Fibroblast of skin of left quadriceps (primary cell): ENCODE measurements around the gene NAPEPLD.
"Not testable (repeated sequence)": the region's sequence is repeated elsewhere in the genome, so short reads cannot be mapped to it uniquely, and the experiment has no call there.

ENCODE experiments used
- DNase-seq, 2 experiments: peaks; one replicate each; pipeline ENCODE4 v3.0.0-alpha.2; 2013; ENCODE audit warnings: low read depth in 2 of 2

NAPEPLD gene

DNA sequence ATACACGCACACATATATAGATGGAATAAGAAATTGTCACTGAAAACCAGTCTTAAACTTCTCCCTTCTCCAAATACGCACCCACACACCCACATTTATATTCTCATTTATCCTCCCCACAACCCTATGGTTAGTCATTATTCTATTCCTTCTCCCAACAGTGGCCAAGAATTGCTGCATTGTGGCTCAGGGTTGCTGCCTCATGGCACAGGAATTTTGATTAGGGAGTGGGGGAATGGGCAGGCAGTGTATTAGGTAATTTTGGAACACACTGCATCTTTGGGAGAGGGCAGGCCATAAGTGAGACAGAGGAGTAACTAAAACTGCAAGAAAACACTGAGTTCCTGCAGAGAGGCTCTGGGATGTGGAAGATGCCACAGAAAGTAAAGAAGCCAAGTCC lies 35.7 kb downstream of the NAPEPLD start:
- peak; percentile 84 for DNase-seq

DNA sequence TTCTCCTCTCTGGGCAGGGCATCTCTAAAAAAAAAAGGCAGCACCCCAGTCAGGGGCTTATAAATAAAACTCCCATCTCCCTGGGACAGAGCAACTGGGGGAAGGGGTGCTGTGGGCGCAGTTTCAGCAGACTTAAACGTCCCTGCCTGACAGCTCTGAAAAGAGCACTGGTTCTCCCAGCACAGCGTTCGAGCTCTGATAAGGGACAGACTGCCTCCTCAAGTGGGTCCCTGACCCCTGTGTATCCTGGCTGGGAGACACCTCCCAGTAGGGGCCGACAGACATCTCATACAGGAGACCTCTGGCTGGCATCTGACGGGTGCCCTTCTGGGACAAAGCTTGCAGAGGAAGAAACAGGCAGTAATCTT lies 42.2 kb downstream of the NAPEPLD start:
- DNase-seq = not testable (repeated sequence)

DNA sequence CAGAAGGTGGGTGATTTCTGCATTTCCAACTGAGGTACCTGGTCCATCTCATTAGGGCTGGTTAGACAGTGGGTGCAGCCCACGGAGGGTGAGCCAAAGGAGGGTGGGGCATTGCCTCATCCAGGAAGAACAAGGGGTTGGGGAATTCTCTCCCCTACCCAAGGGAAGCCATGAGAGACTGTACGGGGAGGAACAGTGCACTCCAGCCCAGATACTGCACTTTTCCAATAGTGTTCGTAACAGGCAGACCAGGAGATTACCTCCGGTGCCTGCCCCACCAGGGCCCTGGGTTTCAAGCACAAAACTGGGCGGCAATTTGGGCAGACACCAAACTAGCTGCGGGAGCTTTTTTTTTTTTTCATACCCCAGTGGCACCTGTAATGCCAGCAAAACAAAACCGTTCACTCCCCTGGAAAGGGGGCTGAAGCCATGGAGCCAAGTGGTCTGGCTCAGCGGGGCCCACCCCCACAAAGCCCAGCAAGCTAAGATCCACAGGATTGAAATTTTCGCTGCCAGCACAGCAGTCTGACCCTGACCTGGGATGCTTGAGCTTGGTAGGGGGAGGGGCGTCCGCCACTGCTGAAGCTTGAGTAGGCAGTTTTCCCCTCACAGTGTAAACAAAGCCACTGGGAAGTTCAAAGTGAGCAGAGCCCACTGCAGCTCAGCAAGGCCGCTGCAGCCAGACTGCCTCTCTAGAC lies 42.7 kb downstream of the NAPEPLD start:
- DNase-seq = no peak

DNA sequence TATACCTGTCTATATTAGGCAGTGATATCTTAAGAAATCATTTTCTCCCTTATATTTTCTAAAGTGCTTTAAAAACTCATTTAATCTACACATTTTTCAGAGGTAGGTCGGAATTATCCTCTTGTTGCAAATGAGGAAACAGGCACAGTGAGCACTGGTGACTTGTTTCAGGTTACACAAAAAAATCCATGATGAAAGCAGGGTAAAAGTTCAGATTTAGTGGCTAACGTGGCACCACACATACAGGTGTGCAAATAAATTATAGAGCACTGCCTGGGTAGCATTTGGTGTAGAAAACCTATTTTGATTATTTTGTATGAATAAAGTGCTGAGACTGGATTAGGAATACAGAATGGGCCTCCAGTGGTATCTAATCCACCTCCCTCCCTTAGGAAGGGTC lies 47.4 kb downstream of the NAPEPLD start:
- no peak for DNase-seq

DNA sequence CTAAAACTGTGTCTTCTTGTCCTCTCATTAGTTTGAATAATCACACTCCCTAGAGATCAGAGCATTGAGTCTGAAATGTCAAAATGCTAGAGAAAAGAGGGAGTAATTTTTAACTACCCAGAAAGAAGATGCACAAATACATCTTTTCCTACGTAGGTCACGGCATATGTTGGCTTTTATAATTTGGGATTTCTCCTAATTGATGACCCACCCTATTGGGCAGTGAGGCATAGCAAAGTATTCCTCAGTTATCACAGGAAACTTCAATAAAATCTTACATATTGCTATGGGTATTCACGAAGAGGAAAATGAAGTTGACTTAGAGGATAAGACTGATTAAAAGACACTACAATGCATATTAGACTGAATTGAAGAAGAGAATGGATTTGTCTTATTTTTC lies 48.6 kb downstream of the NAPEPLD start:
- no peak for DNase-seq

DNA sequence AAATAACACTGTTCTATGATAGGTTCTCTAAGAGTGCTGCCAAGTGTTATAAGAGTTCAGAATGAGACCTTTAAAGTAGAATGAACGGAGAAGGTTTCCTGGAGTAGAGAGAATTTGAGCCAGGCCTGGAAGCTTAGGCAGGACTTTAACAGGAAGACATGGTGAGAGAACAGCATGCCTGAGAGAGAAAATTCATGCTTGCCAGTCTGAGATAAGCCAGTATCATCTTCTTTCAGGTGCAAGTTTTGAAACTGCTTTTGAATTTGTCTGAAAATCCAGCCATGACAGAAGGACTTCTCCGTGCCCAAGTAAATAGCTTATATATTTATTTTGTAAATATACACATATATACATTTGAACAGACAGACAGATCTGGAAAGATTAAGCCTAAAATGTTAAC lies 51.9 kb downstream of the NAPEPLD start:
- no peak for DNase-seq

DNA sequence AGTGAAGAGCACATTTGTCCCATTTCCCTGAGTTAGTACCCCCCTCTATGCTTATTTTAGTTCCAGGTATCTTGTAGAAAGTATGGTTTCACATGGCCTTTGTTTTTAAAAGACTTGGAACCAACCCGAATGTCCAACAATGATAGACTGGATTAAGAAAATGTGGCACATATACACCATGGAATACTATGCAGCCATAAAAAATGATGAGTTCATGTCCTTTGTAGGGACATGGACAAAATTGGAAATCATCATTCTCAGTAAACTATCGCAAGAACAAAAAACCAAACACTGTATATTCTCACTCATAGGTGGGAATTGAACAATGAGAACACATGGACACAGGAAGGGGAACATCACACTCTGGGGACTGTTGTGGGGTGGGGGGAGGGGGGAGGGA lies 53.3 kb downstream of the NAPEPLD start:
- not testable (repeated sequence) for DNase-seq

DNA sequence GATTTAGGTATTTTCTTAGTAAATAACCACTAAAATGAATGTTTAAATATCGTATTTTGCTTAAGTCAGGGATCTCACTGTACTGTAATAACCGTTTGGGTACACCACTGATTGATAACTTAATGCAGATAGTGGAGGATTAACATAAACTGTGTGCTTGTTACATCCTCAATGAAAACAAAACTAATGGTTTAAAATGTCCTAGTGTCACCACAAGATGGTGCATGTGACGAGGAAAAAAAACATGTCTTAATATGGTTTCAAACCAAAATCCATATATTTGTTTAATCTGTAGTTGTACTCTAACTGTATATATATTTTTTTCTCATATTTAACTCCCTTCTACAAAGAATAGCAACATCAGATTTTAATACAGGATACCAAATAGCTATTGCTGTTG lies 54.8 kb downstream of the NAPEPLD start:
- no peak for DNase-seq

DNA sequence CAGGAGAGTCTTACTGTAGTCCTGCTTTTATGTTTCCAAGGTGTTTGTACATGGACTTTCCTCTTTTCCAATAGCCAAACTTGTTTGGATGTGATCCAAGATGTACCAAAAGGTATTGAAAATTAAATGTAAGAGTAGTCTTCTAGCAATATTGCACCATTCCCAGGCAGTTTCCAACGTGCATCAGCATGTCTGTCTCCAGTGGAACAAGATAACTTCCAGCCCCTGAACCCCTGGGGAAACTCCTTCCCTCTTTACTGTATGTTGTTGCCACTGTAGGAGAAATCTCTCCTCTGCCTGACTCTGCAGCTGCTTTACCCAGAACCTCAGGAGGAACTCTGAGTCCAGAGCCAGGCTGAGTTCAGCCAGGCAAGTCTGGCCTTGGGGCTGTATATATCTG lies 55.5 kb downstream of the NAPEPLD start:
- DNase-seq = no peak

DNA sequence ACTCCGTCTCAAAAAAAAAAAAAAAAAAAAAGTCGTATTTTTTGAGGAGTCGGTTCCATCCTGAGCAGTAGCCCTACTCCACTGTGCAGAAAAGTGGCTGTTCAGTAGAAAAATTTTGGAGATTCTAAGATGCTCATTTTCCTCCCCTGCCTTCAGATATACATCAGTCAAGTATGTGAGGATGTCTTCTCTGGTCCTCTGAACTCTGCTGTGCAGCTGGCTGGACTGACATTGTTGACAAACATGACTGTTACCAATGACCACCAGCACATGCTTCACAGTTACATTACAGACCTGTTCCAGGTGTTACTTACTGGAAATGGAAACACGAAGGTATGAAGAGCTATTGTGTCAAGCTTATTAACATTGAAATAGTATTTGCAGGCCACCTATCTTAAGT lies 56.6 kb downstream of the NAPEPLD start:
- DNase-seq = not testable (repeated sequence)

DNA sequence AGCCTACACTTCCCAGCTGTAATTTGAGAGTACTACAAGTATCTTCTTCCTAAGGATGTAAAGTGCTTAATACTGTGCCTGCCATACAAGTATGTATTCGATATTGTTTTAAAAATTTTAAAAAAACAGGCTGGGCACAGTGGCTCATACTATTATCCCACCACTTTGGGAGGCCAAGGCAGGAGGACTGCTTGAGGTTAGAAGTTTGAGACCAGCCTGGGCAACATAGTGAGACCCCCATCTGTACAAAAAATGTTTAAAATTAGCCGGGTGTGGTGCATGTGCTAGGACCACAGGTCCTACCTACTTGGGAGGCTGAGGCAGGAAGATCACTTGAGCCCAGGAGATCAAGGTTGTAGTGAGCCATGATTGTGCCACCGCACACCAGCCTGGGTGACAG lies 65.7 kb downstream of the NAPEPLD start:
- DNase-seq = no peak

DNA sequence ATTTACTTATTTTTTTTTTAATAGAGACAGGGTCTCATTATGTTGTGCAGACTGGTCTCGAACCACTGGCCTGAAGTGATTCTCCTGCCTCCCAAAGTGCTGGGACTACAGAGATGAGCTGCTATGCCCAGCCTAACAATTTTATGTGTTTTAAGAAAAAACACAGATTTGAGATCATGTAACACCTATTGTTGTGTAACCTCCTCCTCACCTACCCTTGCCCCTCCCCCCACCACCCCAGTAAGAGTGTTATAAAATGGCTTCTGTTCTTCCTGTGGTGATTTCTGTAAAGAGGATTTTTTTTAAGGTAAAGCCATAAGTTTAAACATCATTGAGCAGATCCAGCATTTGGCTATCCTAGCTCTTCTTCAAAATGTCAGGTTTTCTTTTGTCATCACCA lies 66.4 kb downstream of the NAPEPLD start:
- DNase-seq = no peak

DNA sequence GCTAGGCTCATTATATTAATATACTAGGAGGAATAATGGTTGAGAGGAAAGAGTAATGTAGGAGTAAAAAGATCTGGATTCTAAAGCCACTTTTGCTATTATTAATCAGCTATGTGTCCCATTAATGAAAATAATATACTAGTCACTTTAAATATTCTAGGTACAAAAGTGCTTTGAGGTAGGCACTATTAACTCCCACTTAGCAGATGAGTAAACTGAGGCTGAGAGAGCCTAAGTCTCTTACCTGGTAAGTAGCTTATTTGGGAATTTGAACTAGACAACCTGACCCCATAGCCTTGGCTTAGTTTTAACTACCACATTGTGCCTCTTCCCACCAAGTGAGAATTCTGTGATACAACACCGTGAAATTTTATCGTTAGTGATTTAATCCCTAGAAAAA lies 68.0 kb downstream of the NAPEPLD start:
- no peak for DNase-seq

DNA sequence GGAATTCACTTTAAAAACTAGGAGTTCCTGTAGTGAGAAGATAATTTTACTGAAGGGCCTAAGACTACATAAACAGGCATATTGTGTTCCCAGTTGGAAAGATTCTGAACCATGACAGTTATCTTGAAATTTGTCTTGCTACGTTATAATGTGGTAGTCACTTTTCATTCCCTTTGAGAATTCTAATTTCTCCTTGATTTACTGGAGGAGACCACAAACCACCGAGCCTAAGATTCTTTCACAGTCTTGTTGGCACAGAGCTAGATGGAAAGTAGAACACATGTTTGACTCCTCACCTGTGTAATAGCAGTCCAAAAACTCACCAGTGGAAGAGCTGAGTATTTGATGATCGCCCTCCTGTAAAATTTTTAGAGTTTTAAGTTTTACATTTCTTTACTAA lies 69.1 kb downstream of the NAPEPLD start:
- no peak for DNase-seq

DNA sequence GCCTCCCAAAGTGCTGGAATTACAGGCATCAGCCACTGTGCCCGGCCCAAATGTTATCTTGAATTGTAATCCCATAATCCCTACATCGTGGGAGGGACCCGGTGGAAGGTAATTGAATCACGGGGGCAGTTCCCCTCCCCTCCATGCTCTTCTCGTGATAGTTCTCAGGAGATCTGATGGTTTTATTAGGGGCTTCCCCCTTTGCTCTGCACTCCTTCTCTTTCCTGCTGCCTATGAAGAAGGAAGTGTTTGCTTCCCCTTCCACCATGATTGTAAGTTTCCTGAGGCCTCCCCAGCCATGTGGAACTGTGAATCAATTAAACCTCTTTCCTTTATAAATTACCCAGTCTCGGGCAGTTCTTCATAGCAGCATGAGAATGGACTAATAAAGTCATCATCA lies 70.7 kb downstream of the NAPEPLD start:
- not testable (repeated sequence) for DNase-seq

DNA sequence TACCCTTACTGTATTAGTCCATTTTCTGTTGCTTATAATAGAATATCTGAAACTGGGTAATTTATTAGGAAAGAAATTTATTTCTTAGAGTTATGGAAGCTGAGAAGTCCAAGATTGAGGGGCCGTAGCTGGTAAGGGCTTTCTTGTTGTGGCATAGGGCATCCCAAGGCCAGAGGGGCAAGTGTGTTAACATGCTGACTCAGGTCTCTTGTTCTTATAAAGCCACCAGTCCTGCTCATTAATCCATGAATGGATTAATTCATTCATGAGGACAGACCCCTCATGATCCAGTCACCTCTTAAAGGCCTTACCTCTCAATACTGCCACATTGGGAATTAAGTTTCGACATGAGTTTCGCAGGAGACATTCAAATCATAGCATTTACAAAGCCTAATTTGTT lies 71.6 kb downstream of the NAPEPLD start:
- DNase-seq = no peak

DNA sequence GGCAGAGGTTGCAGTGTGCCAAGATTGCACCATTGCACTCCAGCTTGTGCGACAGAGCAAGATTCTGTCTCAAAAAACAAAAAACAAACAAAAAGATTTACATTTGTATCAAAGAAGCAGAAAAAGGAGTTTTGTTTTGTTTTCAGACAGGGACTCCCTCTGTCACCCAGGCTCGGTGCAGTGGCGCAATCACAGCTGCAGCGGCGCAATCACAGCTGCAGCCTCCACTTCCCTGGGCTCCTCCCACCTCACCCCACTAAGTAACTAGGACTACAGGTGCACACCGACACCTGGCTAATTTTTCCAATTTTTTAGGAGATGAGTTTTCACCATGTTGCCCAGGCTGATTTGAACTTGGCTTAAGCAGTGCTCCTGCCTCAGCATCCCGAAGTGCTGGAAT lies 72.1 kb downstream of the NAPEPLD start:
- no peak for DNase-seq

DNA sequence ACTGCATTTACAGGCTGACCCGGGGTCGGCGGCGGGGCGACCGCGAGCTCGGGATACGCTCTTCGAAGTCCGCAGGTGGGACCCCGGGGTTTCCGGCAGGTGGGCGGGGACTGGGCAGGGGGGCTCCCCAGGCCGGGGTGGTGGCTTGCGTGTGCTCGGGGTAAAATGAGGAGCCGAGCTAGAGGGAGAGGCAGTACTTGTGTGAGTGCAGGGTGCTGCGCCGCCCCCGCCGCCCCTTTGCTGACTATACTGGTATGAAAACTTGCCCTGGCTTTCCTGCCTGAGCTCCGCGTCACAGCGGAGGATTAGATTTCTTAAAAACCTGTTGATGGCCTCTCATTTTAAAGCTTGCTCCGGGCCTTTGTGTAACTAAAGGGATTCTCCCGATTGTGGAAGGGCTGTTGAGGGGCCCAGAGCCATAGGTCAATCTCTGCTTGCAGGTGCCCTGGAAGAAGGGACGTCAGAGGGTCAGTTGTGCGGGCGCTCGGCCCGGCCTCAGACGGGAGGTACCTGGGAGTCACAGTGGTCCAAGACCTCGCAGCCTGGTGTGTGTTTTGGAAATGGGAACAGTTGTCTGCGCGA lies 73.5 kb downstream of the NAPEPLD start:
- DNase-seq = no peak

DNA sequence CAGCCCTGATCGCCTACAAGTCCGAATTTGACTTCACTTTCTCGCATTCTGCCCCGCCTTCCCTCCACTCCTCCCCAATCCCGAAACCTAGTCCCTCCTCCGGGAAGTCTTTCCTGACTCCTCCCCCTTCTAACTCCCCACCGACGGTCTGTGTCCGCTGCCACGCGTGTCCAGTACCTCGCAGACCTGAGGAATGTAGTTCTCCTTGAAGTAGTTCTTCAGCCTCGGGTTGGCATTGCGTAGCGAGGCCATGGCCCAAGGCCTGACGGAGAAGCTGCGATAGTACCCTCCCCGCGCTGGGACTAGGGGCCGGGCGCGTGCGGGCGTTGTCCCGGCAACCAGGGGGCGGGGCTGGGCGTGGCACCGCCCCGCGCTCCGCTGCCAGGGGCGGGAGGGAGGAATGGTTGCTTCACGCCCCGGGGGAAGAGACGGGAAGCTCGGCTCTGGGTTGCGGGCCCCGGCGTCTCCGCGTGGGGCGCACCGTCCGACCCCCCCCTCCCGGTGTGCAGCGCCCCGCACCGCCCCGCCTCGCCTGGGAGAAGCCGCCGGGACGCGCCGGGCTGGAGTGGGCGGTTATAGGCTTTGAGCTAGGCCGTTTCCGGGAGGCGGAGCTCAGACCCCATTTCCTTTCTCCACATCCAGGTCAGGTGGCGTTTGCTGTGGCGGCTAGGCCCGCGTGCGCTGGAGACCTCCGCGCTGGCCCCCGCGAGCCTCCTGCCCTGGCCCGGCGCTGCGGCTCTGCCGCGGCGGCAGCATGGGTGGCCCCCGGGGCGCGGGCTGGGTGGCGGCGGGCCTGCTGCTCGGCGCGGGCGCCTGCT lies 74.2 kb downstream of the NAPEPLD start, which contains the start of the genes ARMC10 and FBXL13:
Gene ARMC10 (plus strand): TSS at position 622 of the 818 bp plus-strand sequence. CDS start 133 bp downstream, at position 755.
Gene FBXL13 (minus strand): TSS at position 278 of the 818 bp plus-strand sequence.
- DNase-seq = peak; percentile 67 to 75

DNA sequence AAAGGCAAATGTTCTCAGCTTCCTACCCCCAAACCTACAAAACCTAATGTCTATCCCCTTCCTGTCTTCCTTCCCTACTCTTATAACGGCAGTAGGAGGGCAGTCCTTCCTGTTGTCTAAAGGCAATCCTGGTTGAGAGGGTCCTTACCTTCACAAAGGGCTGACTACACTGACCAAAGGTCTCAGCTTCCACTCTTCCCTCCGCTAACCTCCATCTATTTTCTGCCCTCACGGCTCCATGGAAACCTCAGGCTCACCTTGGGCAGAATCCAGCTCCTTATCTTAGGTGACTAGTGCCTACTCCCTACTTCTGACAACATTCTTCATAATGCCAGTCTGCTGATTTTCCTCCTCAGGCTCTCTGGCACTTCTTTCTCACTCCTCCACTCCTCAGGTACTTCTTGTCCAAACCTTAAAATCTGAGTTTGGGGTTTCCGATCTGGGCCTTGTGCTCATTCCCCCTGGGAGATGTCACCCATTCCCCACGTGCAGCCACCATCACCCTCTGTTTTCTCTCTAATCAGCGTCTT lies 74.8 kb downstream of the NAPEPLD start:
- no peak for DNase-seq

DNA sequence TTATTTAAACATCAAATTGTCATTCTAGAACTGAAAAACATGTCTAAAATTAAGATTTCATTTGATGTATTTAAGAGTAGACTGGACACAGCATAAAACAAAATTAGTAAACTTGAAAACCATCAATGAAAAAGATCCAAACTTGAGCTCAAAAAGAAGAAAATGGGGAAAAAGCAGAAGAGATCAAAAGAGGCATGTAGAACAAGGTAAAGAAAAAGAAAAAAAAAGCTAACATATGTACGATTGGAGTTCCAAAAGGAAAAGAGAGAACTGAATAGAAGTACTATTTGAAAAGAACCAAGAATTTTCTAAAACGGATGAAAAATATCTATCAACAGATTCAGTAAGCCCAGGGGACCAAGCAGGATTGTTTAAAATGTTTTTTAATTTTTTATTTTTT lies 77.9 kb downstream of the NAPEPLD start:
- DNase-seq = no peak
